H1 (cell line): ENCODE measurements around the gene LRRC17.

Experiments
- CTCF ChIP-seq, 3 experiments: IDR thresholded peaks; 1 replicate in 2 of 3; 2 replicates in 1 of 3; pipeline versions ENCODE4 v1.5.1 to v1.6.1; 2011; ENCODE audit warnings: low read length in 3 of 3, mild to moderate bottlenecking in 3 of 3, inconsistent platforms in 2 of 3, low read depth in 1 of 3, moderate library complexity in 1 of 3; ENCODE audit not compliant: insufficient read depth in 1 of 3; ENCODE audit errors: control extremely low read depth in 1 of 3
- JUN ChIP-seq: IDR thresholded peaks from 2 replicates; pipeline ENCODE4 v1.6.1; 2011; ENCODE audit warnings: low read depth, mild to moderate bottlenecking, improper control_type of control experiment, low read length
- TBP ChIP-seq: IDR thresholded peaks from 2 replicates; pipeline ENCODE4 v1.6.1; 2011; ENCODE audit warnings: low read depth, low read length, improper control_type of control experiment

- no peak for TF ChIP-seq JUN
- no peak for TF ChIP-seq CTCF (IDR thresholded peaks at IDR 0.05; ENCODE audit: control extremely low read depth in 1 of 3, insufficient read depth in 1 of 3, low read depth in 1 of 3, low read length in 3 of 3)
- TF ChIP-seq TBP: peak; percentile 48; the same call in 1 of the 2 replicates
These were observed 21.0 kb downstream of the LRRC17 start for GRCh38 chr7:102933763-102934162.
